Spleen (tissue), 7 donors: ENCODE results near the gene TOR4A.
"Not testable (repeated sequence)": the region's sequence is repeated elsewhere in the genome, so short reads cannot be mapped to it uniquely, and the experiment has no call there.

Experiments used
- POLR2A ChIP-seq, 3 donors: fragments of 450-650 bp; IDR thresholded peaks; one replicate each; pipeline ENCODE4 v1.5.1; 2017; ENCODE audit warnings: antibody characterized with exemption in 3 of 3, mild to moderate bottlenecking in 1 of 3
- POLR2AphosphoS5 ChIP-seq, 3 donors: sonication (generic); formaldehyde crosslinking; IDR thresholded peaks; one replicate each; pipeline ENCODE4 v1.5.1; 2017; ENCODE audit warnings: antibody characterized with exemption in 3 of 3
- TF ChIP-seq, protein P1 (sequence below), 11 experiments: fragments of 200-600 bp in 7 of 11; fragments of 450-650 bp in 4 of 11; sonication (generic) in 4 of 11; IDR thresholded peaks in 8 of 11; conservative IDR thresholded peaks in 3 of 11; 1 replicate in 7 of 11; 2 replicates in 4 of 11; pipeline versions ENCODE4 v1.4.0 to v1.8.0; 2016 to 2021; ENCODE audit warnings: antibody characterized with exemption in 11 of 11, inconsistent platforms in 4 of 11, mild to moderate bottlenecking in 1 of 11
- donor health status: DM: no; HTN: no; CAD: no; lungs with moderate emphysema.
- donor health status: DM: no; HTN: no; CAD: no.
- donor health status: DM: no; HTN: no; CAD: no.

DNA sequence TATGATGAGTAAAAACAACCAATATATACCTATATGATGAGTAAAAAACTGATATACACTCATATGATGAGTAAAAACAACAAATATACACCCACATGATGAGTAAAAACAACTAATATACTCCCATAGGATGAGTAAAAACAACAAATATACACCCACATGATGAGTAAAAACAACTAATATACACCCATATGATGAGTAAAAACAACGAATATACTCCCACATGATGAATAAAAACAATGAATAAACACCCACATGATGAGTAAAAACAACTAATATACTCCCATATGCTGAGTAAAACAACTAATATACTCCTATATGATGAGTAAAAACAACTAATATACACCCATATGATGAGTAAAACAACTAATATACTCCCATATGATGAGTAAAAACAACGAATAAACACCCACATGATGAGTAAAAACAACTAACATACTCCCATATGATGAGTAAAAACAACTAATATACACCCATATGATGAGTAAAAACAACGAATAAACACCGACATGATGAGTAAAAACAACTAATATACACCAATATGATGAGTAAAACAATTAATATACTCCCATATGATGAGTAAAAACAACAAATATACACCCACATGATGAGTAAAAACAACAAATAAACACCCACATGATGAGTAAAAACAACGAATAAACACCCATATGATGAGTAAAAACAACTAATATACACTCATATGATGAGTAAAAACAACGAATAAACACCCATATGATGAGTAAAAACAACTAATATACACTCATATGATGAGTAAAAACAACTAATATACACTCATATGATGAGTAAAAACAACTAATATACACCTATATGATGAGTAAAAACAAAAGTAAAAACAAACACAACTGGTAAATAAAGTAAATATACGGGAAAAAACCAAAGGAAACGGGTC is 50.4 kb downstream of the TOR4A start:
- not testable (repeated sequence) for TF ChIP-seq POLR2A, POLR2AphosphoS5 (IDR thresholded peaks at IDR 0.05)
- TF ChIP-seq, protein P1, sequence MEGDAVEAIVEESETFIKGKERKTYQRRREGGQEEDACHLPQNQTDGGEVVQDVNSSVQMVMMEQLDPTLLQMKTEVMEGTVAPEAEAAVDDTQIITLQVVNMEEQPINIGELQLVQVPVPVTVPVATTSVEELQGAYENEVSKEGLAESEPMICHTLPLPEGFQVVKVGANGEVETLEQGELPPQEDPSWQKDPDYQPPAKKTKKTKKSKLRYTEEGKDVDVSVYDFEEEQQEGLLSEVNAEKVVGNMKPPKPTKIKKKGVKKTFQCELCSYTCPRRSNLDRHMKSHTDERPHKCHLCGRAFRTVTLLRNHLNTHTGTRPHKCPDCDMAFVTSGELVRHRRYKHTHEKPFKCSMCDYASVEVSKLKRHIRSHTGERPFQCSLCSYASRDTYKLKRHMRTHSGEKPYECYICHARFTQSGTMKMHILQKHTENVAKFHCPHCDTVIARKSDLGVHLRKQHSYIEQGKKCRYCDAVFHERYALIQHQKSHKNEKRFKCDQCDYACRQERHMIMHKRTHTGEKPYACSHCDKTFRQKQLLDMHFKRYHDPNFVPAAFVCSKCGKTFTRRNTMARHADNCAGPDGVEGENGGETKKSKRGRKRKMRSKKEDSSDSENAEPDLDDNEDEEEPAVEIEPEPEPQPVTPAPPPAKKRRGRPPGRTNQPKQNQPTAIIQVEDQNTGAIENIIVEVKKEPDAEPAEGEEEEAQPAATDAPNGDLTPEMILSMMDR (IDR thresholded peaks at IDR 0.05 in 8 of 11, conservative IDR thresholded peaks at IDR 0.05 in 3 of 11), result not testable (repeated sequence)
